Uterus (tissue), 2 donors: Measurements from ENCODE around the gene IFT20.

Experiments
- CTCF ChIP-seq, 4 experiments: fragments of 200-600 bp in 2 of 4; fragments of 450-650 bp in 2 of 4; sonication (generic) in 2 of 4; IDR thresholded peaks; one replicate each; pipeline ENCODE4 v1.5.1; 2016 to 2019; ENCODE audit warnings: antibody characterized with exemption in 4 of 4, mild to moderate bottlenecking in 2 of 4, moderate library complexity in 1 of 4
- POLR2A ChIP-seq, 2 donors: fragments of 450-650 bp; IDR thresholded peaks; one replicate each; pipeline ENCODE4 v1.6.1; 2016; ENCODE audit warnings: antibody characterized with exemption in 2 of 2, mild to moderate bottlenecking in 1 of 2, moderate library complexity in 1 of 2

GRCh38 chr17:28385037-28385400, 49.7 kb upstream of the IFT20 start:
- no peak for TF ChIP-seq POLR2A (IDR thresholded peaks at IDR 0.05)
- no peak for TF ChIP-seq CTCF (IDR thresholded peaks at IDR 0.05)
